ENCODE results near the gene SPATA20. TPM values are rescaled to one million over a fixed set of nuclear protein-coding genes. Genes with fewer than 3 reads are reported as not detected.

SPATA20 gene
- total RNA-seq, 1 experiment from 2014 or later: 24.6 TPM

GRCh38 chr17:50547035-50547735 is at the start of gene SPATA20 (continued):
- TF ChIP-seq AR (CRISPR knock-in tag; IDR thresholded peaks at IDR 0.05) (no peak), IRF2 (CRISPR knock-in tag; IDR thresholded peaks at IDR 0.05; ENCODE audit: borderline replicate concordance, low read depth) (no peak), ATF6 (CRISPR knock-in tag; IDR thresholded peaks at IDR 0.05) (no peak), NFYB (CRISPR knock-in tag; conservative IDR thresholded peaks at IDR 0.05; ENCODE audit: low read depth) (no peak), STAT6 (CRISPR knock-in tag; conservative IDR thresholded peaks at IDR 0.05; ENCODE audit: low read depth) (no peak), FOXJ3 (CRISPR knock-in tag; IDR thresholded peaks at IDR 0.05; ENCODE audit: borderline replicate concordance) (no peak), PREB (CRISPR knock-in tag; IDR thresholded peaks at IDR 0.05; ENCODE audit: borderline replicate concordance) (no peak), ZNF532 (CRISPR knock-in tag; IDR thresholded peaks at IDR 0.05; ENCODE audit: borderline replicate concordance) (no peak), CDX4 (CRISPR knock-in tag; IDR thresholded peaks at IDR 0.05; ENCODE audit: borderline replicate concordance) (no peak), NFATC4 (CRISPR knock-in tag; IDR thresholded peaks at IDR 0.05) (no peak)
